Measurements from ENCODE around the gene SRD5A1.

Gene SRD5A1

DNA sequence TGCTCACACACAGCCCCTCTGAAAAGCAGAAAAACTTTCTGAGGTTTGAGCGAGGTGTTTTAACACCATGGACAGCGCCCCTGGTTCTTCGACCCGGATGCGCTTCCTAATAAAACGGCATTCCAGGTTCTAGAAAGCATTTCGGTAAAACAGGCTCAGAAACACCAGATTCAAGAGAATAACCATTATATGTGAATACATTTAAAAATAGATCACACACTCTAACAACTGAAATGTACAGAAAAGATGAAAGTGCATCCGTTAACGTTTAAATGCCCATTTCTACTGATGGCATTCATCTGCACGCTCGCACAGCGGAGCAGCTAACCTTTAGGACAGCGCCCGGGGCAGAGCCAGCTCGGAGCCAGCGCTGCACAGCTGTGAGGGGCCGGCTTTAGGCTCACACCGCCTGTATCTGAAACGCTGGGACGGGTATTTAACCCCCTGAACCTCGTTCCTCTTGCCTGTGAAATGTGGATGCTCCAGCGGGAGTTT, 53.7 kb downstream of the SRD5A1 start:
- no peak for DNase-seq

- DNase-seq = no peak
These were observed 54.3 kb downstream of the SRD5A1 start for GRCh38 chr5:6687505-6687904.

DNA sequence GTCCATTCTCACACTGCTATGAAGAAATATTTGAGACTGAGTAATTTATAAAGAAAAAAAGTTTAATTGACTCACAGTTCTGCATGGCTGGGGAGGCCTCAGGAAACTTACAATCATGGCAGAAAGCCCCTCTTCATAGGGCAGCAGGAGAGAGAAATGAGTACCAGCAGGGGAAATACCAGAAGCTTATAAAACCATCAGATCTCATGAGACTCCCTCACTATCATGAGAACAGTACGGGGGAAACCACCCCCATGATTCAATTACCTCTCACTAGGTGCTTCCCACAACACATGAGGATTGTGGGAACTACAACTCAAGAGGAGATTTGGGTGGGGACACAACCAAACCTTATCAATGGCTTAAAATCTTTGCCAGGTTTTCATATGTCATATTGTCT, 59.7 kb downstream of the SRD5A1 start:
- no peak for DNase-seq

DNA sequence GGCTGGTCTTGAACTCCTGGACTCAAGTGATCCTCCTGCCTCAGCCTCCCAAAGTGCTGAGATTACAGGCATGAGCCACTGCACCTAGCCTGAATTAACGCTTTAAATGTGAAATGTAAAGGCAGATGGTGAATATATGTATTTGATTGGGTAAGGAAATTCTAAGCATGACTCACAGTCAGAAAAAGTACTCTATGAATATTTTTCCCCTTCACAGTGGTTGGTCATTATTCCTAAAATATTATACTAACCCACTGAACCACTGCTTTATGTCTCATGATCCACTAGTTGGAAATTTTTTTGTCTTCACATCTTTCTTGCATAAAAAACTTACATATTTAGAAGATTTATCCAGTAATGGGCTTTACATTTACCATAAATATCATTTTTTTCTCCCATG, 65.5 kb downstream of the SRD5A1 start:
- DNase-seq = no peak

GRCh38 chr5:6699357-6699756, 66.1 kb downstream of the SRD5A1 start:
- DNase-seq = no peak

DNA sequence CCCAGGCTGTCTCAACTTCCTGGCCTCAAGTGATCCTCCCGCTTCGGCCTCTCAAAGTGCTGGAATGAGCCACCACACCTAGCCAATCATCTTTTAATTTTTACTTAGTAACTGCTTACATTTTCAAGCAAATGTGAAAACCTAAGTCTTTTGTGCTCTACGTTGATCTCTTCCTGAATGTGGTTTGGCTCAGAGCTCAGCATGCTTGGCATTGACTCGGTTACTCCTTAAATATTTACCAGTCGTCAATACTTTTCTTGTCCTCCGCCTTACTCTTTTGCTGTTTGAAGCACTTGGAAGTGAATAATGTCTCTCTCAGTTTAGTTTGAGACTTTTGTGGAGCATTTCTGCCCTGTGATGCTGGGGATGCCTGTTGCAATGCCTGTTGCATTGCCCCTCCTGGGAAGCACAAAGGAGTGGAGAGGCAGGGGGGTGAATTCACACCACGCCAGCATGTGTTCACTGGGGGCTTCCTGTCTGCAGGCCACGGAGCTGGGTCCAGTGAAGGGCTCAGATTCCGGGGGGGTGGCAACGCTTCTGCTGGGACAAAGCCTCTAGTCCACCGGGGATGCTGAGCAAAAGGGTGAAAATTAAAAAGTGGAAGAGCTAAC, 66.9 kb downstream of the SRD5A1 start:
- DNase-seq = no peak

GRCh38 chr5:6700685-6701355, 67.6 kb downstream of the SRD5A1 start:
- DNase-seq = no peak

GRCh38 chr5:6701491-6701890, 68.3 kb downstream of the SRD5A1 start:
- no peak for DNase-seq

DNA sequence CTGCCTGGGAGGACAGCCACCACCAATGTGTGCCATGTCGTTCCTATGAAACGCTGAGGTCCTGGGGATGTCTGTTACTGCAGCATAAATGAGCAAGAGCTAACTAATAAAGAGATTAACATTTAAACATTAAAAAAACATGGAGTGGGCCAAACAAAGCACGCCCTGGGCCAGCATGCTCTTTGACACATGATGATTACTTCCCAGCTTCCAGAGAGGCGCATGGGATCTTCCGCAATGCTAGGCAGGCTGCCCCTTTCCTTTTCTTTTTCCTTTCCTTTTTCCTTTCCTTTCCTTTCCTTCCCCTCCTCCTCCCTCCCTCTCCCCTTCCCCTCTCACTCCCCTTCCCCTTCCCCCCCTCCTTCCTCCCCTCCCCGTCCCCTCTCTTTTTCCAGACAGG, 69.4 kb downstream of the SRD5A1 start:
- no peak for DNase-seq

DNA sequence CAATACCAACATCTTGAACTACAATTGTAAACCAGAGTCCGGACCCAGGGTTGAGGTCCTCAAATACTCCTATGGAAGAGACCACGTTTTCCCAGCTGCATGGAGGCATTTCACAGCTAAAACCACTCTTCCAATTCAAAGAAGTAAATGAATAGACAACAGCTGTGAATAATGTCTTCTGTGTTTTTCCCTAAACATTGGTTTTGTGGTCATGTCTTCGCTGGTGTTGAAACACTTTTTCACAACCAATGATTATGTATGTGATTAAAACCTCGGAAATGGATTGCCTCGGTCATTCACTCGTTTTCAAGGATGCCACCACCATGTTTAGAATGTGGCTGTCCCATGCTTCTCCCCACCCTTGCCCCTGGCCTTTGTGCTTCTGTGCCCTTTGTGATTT, 70.6 kb downstream of the SRD5A1 start:
- no peak for DNase-seq

DNA sequence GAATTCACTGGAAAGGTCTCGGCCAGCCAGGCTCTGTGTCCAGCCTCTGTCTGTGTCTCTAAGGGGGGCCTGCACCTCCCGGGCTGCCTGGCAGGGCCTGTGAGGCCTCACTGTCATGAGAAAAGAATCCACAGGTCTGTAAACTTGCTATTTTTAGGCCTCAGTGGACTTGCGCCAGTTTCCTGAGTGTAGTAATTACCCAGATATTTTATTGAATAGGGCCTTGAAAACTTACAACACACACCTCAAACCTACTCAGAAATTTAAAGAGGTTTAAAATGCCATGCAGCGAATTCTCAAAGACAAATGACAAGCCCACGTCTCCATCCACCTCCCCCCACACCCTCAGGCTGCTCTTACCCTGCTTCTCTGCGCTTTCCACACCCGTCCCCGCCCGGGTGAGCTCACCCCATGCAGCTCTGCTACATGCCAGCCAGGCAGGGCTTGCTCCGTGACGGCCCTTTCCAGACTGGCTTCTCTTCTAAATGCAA, 71.2 kb downstream of the SRD5A1 start:
- DNase-seq = no peak

- no peak for DNase-seq
These were observed 71.8 kb downstream of the SRD5A1 start for GRCh38 chr5:6705088-6705487.

- DNase-seq = no peak
These were observed 72.7 kb downstream of the SRD5A1 start for GRCh38 chr5:6705959-6706358.

- no peak for DNase-seq
These were observed 74.6 kb downstream of the SRD5A1 start for GRCh38 chr5:6707852-6708251.

- DNase-seq = no peak
These were observed 75.6 kb downstream of the SRD5A1 start for GRCh38 chr5:6708814-6709213.

DNA sequence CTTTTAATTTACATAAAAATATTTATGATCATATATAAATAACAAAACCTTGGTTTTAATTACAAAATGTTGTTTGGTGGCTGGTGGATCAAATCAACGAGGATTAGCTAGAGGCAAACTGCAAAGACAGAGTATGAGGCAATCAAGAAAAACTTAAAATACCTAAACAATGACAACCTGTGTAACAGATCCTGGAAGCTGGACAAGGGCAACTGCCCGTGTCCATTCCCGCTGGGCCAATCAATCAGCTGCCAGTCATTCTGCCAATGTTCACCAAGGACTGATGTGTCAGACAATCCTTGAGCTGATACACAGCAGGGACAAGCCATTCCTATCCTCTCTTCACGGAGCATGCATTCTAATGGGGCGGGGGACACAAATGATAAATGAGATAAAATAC, 76.8 kb downstream of the SRD5A1 start:
- no peak for DNase-seq

- no peak for DNase-seq
These were observed 77.5 kb downstream of the SRD5A1 start for GRCh38 chr5:6710551-6711318.

- DNase-seq = no peak
These were observed 78.3 kb downstream of the SRD5A1 start for GRCh38 chr5:6711409-6712141.

GRCh38 chr5:6712142-6712576, 78.9 kb downstream of the SRD5A1 start:
- no peak for DNase-seq

- DNase-seq = peak; percentile 88
These were observed 79.5 kb downstream of the SRD5A1 start for GRCh38 chr5:6712577-6713273.

DNA sequence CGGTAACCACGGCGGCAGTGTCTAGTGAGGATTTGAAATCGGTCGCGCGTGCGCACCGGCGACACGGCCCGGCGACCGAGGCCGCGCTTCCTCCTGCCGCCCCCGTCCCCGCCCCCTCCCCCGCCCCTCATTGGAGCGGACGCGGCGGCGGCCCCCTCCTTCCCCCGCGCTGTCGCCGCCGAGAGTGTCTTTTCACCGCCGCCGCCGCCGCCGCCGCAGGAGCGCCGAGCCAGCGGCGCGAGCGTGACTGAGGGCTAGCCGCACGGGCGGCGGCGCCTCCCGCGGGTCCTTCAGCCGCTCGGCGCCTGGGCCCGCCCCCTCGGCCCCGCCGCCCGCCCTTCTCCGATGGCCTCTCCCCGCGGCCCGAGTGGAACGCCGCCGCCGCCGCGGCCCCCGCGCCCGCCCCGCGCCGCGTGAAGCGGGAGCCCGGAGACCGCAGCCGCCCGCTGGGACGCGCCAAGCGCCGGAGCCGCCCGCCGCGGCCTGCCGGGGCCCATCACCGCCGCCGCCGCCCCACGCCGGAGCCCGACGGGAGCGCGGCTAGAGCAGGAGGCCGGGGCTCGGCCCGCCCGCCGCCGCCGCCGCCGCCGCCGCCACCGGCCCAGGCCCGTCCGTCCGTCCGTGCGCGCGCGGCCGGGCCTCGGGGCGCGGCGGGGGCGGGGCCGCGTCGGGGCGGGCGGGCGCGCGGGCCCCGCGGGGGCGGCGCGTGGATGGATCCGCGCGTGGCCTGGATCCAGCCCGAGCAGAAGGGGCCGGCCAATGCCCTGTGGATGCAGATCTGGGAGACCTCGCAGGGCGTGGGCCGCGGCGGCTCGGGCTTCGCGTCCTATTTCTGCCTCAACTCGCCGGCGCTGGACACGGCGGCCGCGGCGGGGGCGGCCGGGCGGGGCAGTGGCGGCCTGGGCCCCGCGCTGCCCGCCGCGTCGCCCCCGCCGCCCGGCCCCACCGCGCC, 80.3 kb downstream of the SRD5A1 start, which contains the start of gene TENT4A:
Gene TENT4A (plus strand): TSS at position 159 of the 952 bp plus-strand sequence. CDS start 552 bp downstream, at position 711.
- DNase-seq = no peak

All from NCI-H1048 (cell line).